HepG2 (cell line): ENCODE measurements around the gene NFATC3. TPM values are rescaled to one million over a fixed set of nuclear protein-coding genes. Genes with fewer than 3 reads are reported as not detected.

Experiments used
- ATAC-seq: fragments of 200-7000 bp; cut with Tn5 transposase; 3 replicates; pipeline ENCODE4 v1.9.1; 2020; ENCODE audit warnings: mild to moderate bottlenecking, moderate library complexity
- BruUV-seq: library from RNA; stranded (reverse); fragments of 400-500 nt; replicated peaks from 2 replicates; lab custom pipeline; 2021; lab: Mats Ljungman, UMichigan
- CTCF ChIA-PET: fragments of 300-600 bp; formaldehyde crosslinking; extraction: SDS; loops from one replicate; lab custom pipeline; 2021; ENCODE audit warnings: low total read pairs, inconsistent platforms, low intra/inter-chr PET ratio; lab: Yijun Ruan, JAX
- POLR2A ChIA-PET: fragments of 350-600 bp; sonication (Branson Sonifier 250); formaldehyde crosslinking; loops from one replicate; lab custom pipeline; 2020; ENCODE audit warnings: antibody characterized with exemption, inconsistent platforms; lab: Yijun Ruan, JAX
- DNase-seq: peaks from one replicate; pipeline ENCODE4 v3.0.0-alpha.2; 2015; ENCODE audit warnings: low spot score
- FAIRE-seq: peaks from 3 replicates; lab custom pipeline; 2011; peaks lifted over from hg19 to GRCh38; lab: Jason Lieb, UNC
- H2AFZ ChIP-seq: one replicate; pipeline ENCODE4 v1.6.1; 2011; ENCODE audit warnings: low read length, inconsistent platforms
- H3K27ac ChIP-seq: fragments of 300-600 bp; 3 replicates; pipeline ENCODE4 v1.8.0; 2011; ENCODE audit warnings: mixed run types, mild to moderate bottlenecking, mixed read lengths, low read length, inconsistent platforms; ENCODE audit not compliant: insufficient read depth; ENCODE audit errors: extremely low read length
- H3K27me3 ChIP-seq, 2 experiments: fragments of 200-600 bp in 1 of 2; 2 replicates in 1 of 2; 3 replicates in 1 of 2; pipeline versions ENCODE4 v1.6.0 to v1.8.0; 2011; ENCODE audit warnings: low read length in 2 of 2, mild to moderate bottlenecking in 2 of 2, moderate library complexity in 2 of 2, inconsistent platforms in 1 of 2; ENCODE audit not compliant: insufficient read depth in 2 of 2, control insufficient read depth in 1 of 2
- H3K36me3 ChIP-seq, 2 experiments: fragments of 200-600 bp in 1 of 2; replicated peaks in 1 of 2; 2 replicates in 1 of 2; 3 replicates in 1 of 2; pipeline versions ENCODE4 v1.5.1 to v1.8.0; 2011; ENCODE audit warnings: low read length in 2 of 2, inconsistent platforms in 1 of 2; ENCODE audit not compliant: insufficient read depth in 2 of 2, control insufficient read depth in 1 of 2
- H3K4me1 ChIP-seq: 2 replicates; pipeline ENCODE4 v1.5.1; 2012; ENCODE audit warnings: low read length, inconsistent platforms; ENCODE audit not compliant: insufficient read depth
- H3K4me2 ChIP-seq: 2 replicates; pipeline ENCODE4 v1.6.0; 2011; ENCODE audit warnings: low read depth, low read length, inconsistent platforms
- H3K4me3 ChIP-seq, 3 experiments: fragments of 200-600 bp in 1 of 3; sonication (generic), shearing (Covaris generic) in 1 of 3; replicated peaks in 1 of 3; 2 replicates each; pipeline ENCODE4 v1.5.1; 2011 to 2016; ENCODE audit warnings: low read length in 3 of 3, inconsistent platforms in 2 of 3, low read depth in 2 of 3, mild to moderate bottlenecking in 2 of 3, control low read depth in 1 of 3, mixed read lengths in 1 of 3; ENCODE audit not compliant: insufficient read depth in 1 of 3
- H3K79me2 ChIP-seq: one replicate; pipeline ENCODE4 v1.6.1; 2011; ENCODE audit warnings: low read length, inconsistent platforms; ENCODE audit not compliant: insufficient read depth
- H3K9ac ChIP-seq: 2 replicates; pipeline ENCODE4 v1.6.0; 2011; ENCODE audit warnings: mild to moderate bottlenecking, low read depth, low read length, inconsistent platforms; ENCODE audit not compliant: insufficient read depth
- H3K9me3 ChIP-seq: 2 replicates; pipeline ENCODE4 v1.5.1; 2012; ENCODE audit warnings: mild to moderate bottlenecking, low read length
- H4K20me1 ChIP-seq: 2 replicates; pipeline ENCODE4 v1.6.0; 2011; ENCODE audit warnings: inconsistent platforms, mild to moderate bottlenecking, low read length, moderate library complexity; ENCODE audit not compliant: insufficient read depth
- ARNT ChIP-seq: fragments of 450-650 bp; IDR thresholded peaks from 2 replicates; pipeline ENCODE4 v1.6.1; 2017
- ARNT2 ChIP-seq: sonication (generic); formaldehyde crosslinking; IDR thresholded peaks from 2 replicates; pipeline ENCODE4 v1.8.0; 2022; ENCODE audit warnings: mild to moderate bottlenecking, low read depth, missing genetic modification reagents, moderate library complexity
- FOSL2 ChIP-seq: sonication (generic); formaldehyde crosslinking; IDR thresholded peaks from 2 replicates; pipeline ENCODE4 v1.4.0; 2020; ENCODE audit warnings: missing genetic modification reagents
- RFXANK ChIP-seq: IDR thresholded peaks from 2 replicates; pipeline ENCODE4 v1.6.1; 2016
- SIX1 ChIP-seq: sonication (generic); formaldehyde crosslinking; IDR thresholded peaks from 2 replicates; pipeline ENCODE4 v1.4.0; 2020; ENCODE audit warnings: missing genetic modification reagents, borderline replicate concordance
- SRSF4 ChIP-seq: fragments of 200-400 bp; formaldehyde crosslinking; IDR thresholded peaks from one replicate; pipeline ENCODE4 v1.6.1; 2018; ENCODE audit warnings: mild to moderate bottlenecking, low read depth, low read length, moderate library complexity; ENCODE audit not compliant: poor library complexity, severe bottlenecking
- TEAD3 ChIP-seq: optimal IDR thresholded peaks from 2 replicates; pipeline ENCODE3; 2016; ENCODE audit warnings: borderline replicate concordance
- THRA ChIP-seq: sonication (generic); formaldehyde crosslinking; IDR thresholded peaks from 2 replicates; pipeline ENCODE4 v1.4.0; 2020; ENCODE audit warnings: missing genetic modification reagents, borderline replicate concordance
- ZNF468 ChIP-seq: sonication (generic); formaldehyde crosslinking; IDR thresholded peaks from 2 replicates; pipeline ENCODE4 v1.8.0; 2022; ENCODE audit warnings: mild to moderate bottlenecking, moderate library complexity, missing genetic modification reagents
- ZNF674 ChIP-seq: sonication (generic); formaldehyde crosslinking; IDR thresholded peaks from 2 replicates; pipeline ENCODE4 v1.5.0; 2020; ENCODE audit warnings: low read depth, mild to moderate bottlenecking, missing genetic modification reagents
- ZNF687 ChIP-seq: sonication (generic); formaldehyde crosslinking; IDR thresholded peaks from 2 replicates; pipeline ENCODE4 v1.5.1; 2020; ENCODE audit warnings: mild to moderate bottlenecking, missing genetic modification reagents, moderate library complexity
- WGBS: methylation state at CpG from one replicate; pipeline ENCODE4 v1.1.6; 2017; ENCODE audit warnings: low lambda C conversion rate; 5-methylcytosine and 5-hydroxymethylcytosine counted together
- in situ Hi-C: cut with HindIII; loops from 2 replicates; pipeline ENCODE4 v1.10.0; 2017; ENCODE audit warnings: low pct_unique_long_range_greater_than_20kb; ENCODE audit not compliant: extremely low pct_ligation_motif_present
- intact Hi-C: fragments of 100-400 bp; cut with micrococcal nuclease; formaldehyde crosslinking; loops from one replicate; pipeline ENCODE4 v1.10.0; 2022; ENCODE audit not compliant: unreplicated experiment
- polyA plus RNA-seq, 8 experiments: library from polyadenylated mRNA; depleted of rRNA in 3 of 8; stranded (reverse) in 7 of 8; unstranded in 1 of 8; fragments of >200 nt; fragmentation: Illumina TruSeq in 4 of 8; extraction: Trizol in 4 of 8; gene quantifications; 2 replicates each; pipeline versions ENCODE4 v1.2.1 to v1.2.3, GENCODE V29; 2011 to 2016; ENCODE audit warnings: low read depth in 4 of 8, missing spikeins in 1 of 8, mixed read lengths in 1 of 8; ENCODE audit not compliant: insufficient read depth in 1 of 8
- total RNA-seq, 5 experiments: library from RNA; depleted of rRNA; stranded (reverse); fragments of >200 nt; fragmentation: Illumina TruSeq; extraction: Trizol; gene quantifications; 2 replicates each; pipeline ENCODE4 v1.2.3, GENCODE V29; 2016; ENCODE audit warnings: low read depth in 1 of 5

Gene NFATC3
- total and polyA plus RNA-seq, 2 of the 13 experiments (the other 11 are each of a cell fraction or from before 2014, with no cell fraction given) = 52.6 to 62.7 TPM

GRCh38 chr16:68194251-68194650 lies 109.1 kb downstream of the NFATC3 start:
- Histone ChIP-seq H2AFZ (no peak overlapping the region), H3K27me3 (no peaks in the 10 kb centered on the region), H3K4me1 (peaks cover 11% of the 10 kb centered on the region), H3K9ac (no peak overlapping the region), H3K9me3 (no peaks in the 10 kb centered on the region), H3K36me3 (peaks cover 21 to 55% of the 10 kb centered on the region in 2 experiments), H3K79me2 (no peaks in the 10 kb centered on the region), H3K27ac (no peak overlapping the region), H4K20me1 (no peaks in the 10 kb centered on the region), H3K4me2 (no peak overlapping the region), H3K4me3 (no peak overlapping the region)
- DNase-seq (no peak), FAIRE-seq (no peak), ATAC-seq (no peak)
- 91% methylated on average over 3 of the region's 3 CpGs for whole genome bisulfite sequencing
- CTCF ChIA-PET = no interaction called here
- intact Hi-C loops (loop anchor here (5.0 kb wide), 1 partner anchor 33 kb away; no protein-coding TSS in a partner anchor), in situ Hi-C loops (no loop called here)
- POLR2A ChIA-PET = no interaction called here
- TF ChIP-seq ARNT2 (CRISPR knock-in tag) (no peak), TEAD3 (CRISPR knock-in tag) (no peak), THRA (no peak), RFXANK (CRISPR knock-in tag) (no peak), ZNF468 (no peak), SRSF4 (no peak), ZNF674 (no peak), SIX1 (no peak), FOSL2 (CRISPR knock-in tag) (no peak), ZNF687 (no peak), ARNT (no peak)
- BruUV-seq = TSS peak; percentile 27
